GM12878 (cell line): Measurements from ENCODE around the gene EOLA1. TPM values are rescaled to one million over a fixed set of nuclear protein-coding genes. Genes with fewer than 3 reads are reported as not detected.

ENCODE experiments used
- ATAC-seq: fragments of 200-7000 bp; cut with Tn5 transposase; 3 replicates; pipeline ENCODE4 v1.9.1; 2020; ENCODE audit warnings: mild to moderate bottlenecking, moderate library complexity
- BruUV-seq: library from RNA; stranded (reverse); fragments of 400-500 nt; replicated peaks from 2 replicates; lab custom pipeline; 2021; lab: Mats Ljungman, UMichigan
- CTCF ChIA-PET: fragments of 300-600 bp; sonication (Branson Sonifier 250); formaldehyde crosslinking; extraction: SDS; loops from one replicate; lab custom pipeline; 2021; ENCODE audit warnings: inconsistent platforms; lab: Yijun Ruan, JAX
- POLR2A ChIA-PET: fragments of 350-600 bp; formaldehyde crosslinking; extraction: SDS; loops from one replicate; lab custom pipeline; 2021; ENCODE audit warnings: inconsistent platforms; lab: Charles Lee
- RAD21 ChIA-PET: fragments of 300-600 bp; sonication (Branson Sonifier 250); formaldehyde crosslinking; loops from one replicate; lab custom pipeline; 2023; ENCODE audit warnings: antibody characterized with exemption; ENCODE audit not compliant: unreplicated experiment; lab: Charles Lee
- SMC1A ChIA-PET: fragments of 300-600 bp; sonication (Branson Sonifier 250); formaldehyde crosslinking; loops from one replicate; lab custom pipeline; 2023; ENCODE audit not compliant: unreplicated experiment, uncharacterized antibody; lab: Charles Lee
- DNase-seq: peaks from one replicate; pipeline ENCODE4 v3.0.0-alpha.2; 2011; ENCODE audit warnings: low read depth, low spot score
- FAIRE-seq: peaks from 3 replicates; lab custom pipeline; 2011; peaks lifted over from hg19 to GRCh38; lab: Jason Lieb, UNC
- H2AFZ ChIP-seq: 2 replicates; pipeline ENCODE4 v1.6.0; 2011; ENCODE audit warnings: low read depth, low read length, control low read depth; ENCODE audit not compliant: control insufficient read depth
- H3K27ac ChIP-seq: 2 replicates; pipeline ENCODE4 v1.5.1; 2011; ENCODE audit warnings: control low read depth; ENCODE audit not compliant: control insufficient read depth, insufficient read depth
- H3K27me3 ChIP-seq, 2 experiments: replicated peaks in 1 of 2; 2 replicates each; pipeline versions ENCODE4 v1.6.0 to v1.6.1; 2011; ENCODE audit warnings: low read length in 1 of 2; ENCODE audit not compliant: control insufficient read depth in 2 of 2, insufficient read depth in 2 of 2
- H3K36me3 ChIP-seq, 2 experiments: 2 replicates each; pipeline ENCODE4 v1.5.1; 2011; ENCODE audit warnings: low read length in 1 of 2; ENCODE audit not compliant: control insufficient read depth in 2 of 2, insufficient read depth in 2 of 2
- H3K4me1 ChIP-seq: 2 replicates; pipeline ENCODE4 v1.6.1; 2011; ENCODE audit warnings: mild to moderate bottlenecking, low read length, moderate library complexity, mixed read lengths; ENCODE audit not compliant: control insufficient read depth, insufficient read depth
- H3K4me2 ChIP-seq: 2 replicates; pipeline ENCODE4 v1.6.0; 2011; ENCODE audit warnings: control low read depth; ENCODE audit not compliant: control insufficient read depth, insufficient read depth
- H3K4me3 ChIP-seq: fragments of 200-600 bp; sonication (generic); 2 replicates; pipeline ENCODE4 v1.5.1; 2016
- H3K79me2 ChIP-seq: 2 replicates; pipeline ENCODE4 v1.6.0; 2011; ENCODE audit warnings: low read length; ENCODE audit not compliant: control insufficient read depth, insufficient read depth
- H3K9ac ChIP-seq: 2 replicates; pipeline ENCODE4 v1.8.0; 2011; ENCODE audit warnings: low read length, control low read depth, mixed read lengths; ENCODE audit not compliant: control insufficient read depth, insufficient read depth
- H3K9me3 ChIP-seq: replicated peaks from 3 replicates; pipeline ENCODE4 v1.5.1; 2011; ENCODE audit warnings: mild to moderate bottlenecking, low read length; ENCODE audit not compliant: control insufficient read depth, insufficient read depth
- H4K20me1 ChIP-seq: 2 replicates; pipeline ENCODE4 v1.6.0; 2011; ENCODE audit not compliant: control insufficient read depth, insufficient read depth
- CHD1 ChIP-seq: IDR thresholded peaks from 2 replicates; pipeline ENCODE4 v1.6.1; 2012; ENCODE audit warnings: low read depth, low read length, improper control_type of control experiment
- CHD4 ChIP-seq: fragments of 200-600 bp; sonication (generic); IDR thresholded peaks from 2 replicates; pipeline ENCODE4 v1.6.1; 2016; ENCODE audit warnings: mild to moderate bottlenecking
- CREM ChIP-seq: IDR thresholded peaks from 2 replicates; pipeline ENCODE4 v1.6.1; 2014; ENCODE audit warnings: antibody characterized with exemption, low read depth
- CUX1 ChIP-seq: IDR thresholded peaks from 2 replicates; pipeline ENCODE4 v1.6.1; 2012; ENCODE audit warnings: improper control_type of control experiment, low read depth, low read length; ENCODE audit not compliant: insufficient replicate concordance
- ELK1 ChIP-seq: IDR thresholded peaks from 2 replicates; pipeline ENCODE4 v1.6.1; 2012; ENCODE audit warnings: low read depth, low read length, improper control_type of control experiment
- KAT2A ChIP-seq: conservative IDR thresholded peaks from 2 replicates; pipeline ENCODE4 v1.6.1; 2011; ENCODE audit warnings: low read depth, low read length; ENCODE audit not compliant: control insufficient read depth
- MTA3 ChIP-seq: IDR thresholded peaks from 2 replicates; pipeline ENCODE4 v1.6.1; 2012; ENCODE audit warnings: low read length, inconsistent platforms, borderline replicate concordance
- NFIC ChIP-seq: IDR thresholded peaks from 2 replicates; pipeline ENCODE4 v1.6.1; 2012; ENCODE audit warnings: low read depth, mild to moderate bottlenecking, inconsistent platforms, low read length, moderate library complexity
- NR2C1 ChIP-seq: fragments of 450-650 bp; IDR thresholded peaks from 2 replicates; pipeline ENCODE4 v1.6.1; 2017; ENCODE audit warnings: antibody characterized with exemption, mild to moderate bottlenecking, moderate library complexity
- PAX5 ChIP-seq: IDR thresholded peaks from 2 replicates; pipeline ENCODE4 v1.6.1; 2011; ENCODE audit warnings: low read depth, low read length, borderline replicate concordance
- RCOR1 ChIP-seq: conservative IDR thresholded peaks from 2 replicates; pipeline ENCODE4 v1.6.1; 2012; ENCODE audit warnings: low read depth, low read length, improper control_type of control experiment
- RFX5 ChIP-seq: IDR thresholded peaks from 2 replicates; pipeline ENCODE4 v1.6.1; 2011; ENCODE audit warnings: low read depth, low read length, improper control_type of control experiment
- RUNX3 ChIP-seq: IDR thresholded peaks from 2 replicates; pipeline ENCODE4 v1.6.1; 2012; ENCODE audit warnings: low read length, inconsistent platforms
- WGBS: methylation state at CpG from one replicate; pipeline ENCODE4 v1.1.6; 2016; ENCODE audit warnings: low lambda C conversion rate; ENCODE audit not compliant: insufficient replicate concordance, insufficient coverage; ENCODE audit errors: missing lambda C conversion rate; 5-methylcytosine and 5-hydroxymethylcytosine counted together
- in situ Hi-C: fragments of 300-500 bp; cut with MboI; formaldehyde crosslinking; loops from 9 replicates; pipeline ENCODE4 v1.14.3; 2018; ENCODE audit warnings: mixed read lengths
- intact Hi-C: fragments of 100-400 bp; cut with micrococcal nuclease; formaldehyde crosslinking; loops from one replicate; pipeline ENCODE4 v1.14.2; 2022; ENCODE audit not compliant: unreplicated experiment
- polyA plus RNA-seq, 11 experiments: library from polyadenylated mRNA; depleted of rRNA in 4 of 11; unstranded in 6 of 11; stranded (reverse) in 5 of 11; fragments of >200 nt; fragmentation: Nextera tagmentation in 4 of 11; fragmentation: Illumina TruSeq in 1 of 11; extraction: Ambion mirVana in 4 of 11; extraction: Trizol in 1 of 11; gene quantifications; 1 replicate in 1 of 11; 2 replicates in 10 of 11; pipeline versions ENCODE4 v1.2.1 to v1.2.3, GENCODE V29; 2011 to 2016; ENCODE audit warnings: inconsistent platforms in 2 of 11, missing spikeins in 2 of 11, low read depth in 1 of 11
- total RNA-seq, 4 experiments: library from RNA; depleted of rRNA in 3 of 4; stranded (reverse); fragments of >200 nt in 3 of 4; fragmentation: Illumina TruSeq in 1 of 4; extraction: Trizol in 1 of 4; gene quantifications; 2 replicates each; pipeline versions ENCODE4 v1.2.1 to v1.2.3, GENCODE V29; 2013 to 2021

EOLA1 gene
- total and polyA plus RNA-seq, 10 of the 15 experiments (the other 5 are each of a cell fraction or from before 2014, with no cell fraction given) = 9.2 to 42.3 (median 24.3) TPM

DNA sequence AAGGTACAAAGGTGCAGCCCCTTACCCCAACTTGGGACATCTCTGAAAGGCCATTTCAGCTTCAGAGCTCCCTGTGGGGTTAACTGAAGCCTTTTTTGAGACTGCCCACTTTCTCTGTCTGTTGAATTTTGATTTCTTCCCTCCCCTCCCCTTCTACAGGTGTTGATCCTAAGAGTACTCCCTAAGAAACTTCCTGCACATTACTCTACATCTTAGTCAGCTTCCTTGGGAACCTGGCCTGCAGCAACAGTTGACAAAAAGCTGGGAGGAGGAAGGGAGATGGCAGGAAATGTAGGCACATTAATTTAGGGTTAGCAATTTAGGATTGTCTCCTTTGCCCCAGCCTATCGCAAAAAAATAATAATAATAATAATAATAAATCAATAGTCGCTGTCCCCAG is 34.5 kb upstream of the EOLA1 start (continued):
- TF ChIP-seq CUX1 (no peak), KAT2A (no peak), CREM (no peak), CHD1 (no peak), CHD4 (no peak), RUNX3 (no peak), RFX5 (no peak)

GRCh38 chrX:149508467-149508866 is 32.3 kb upstream of the EOLA1 start:
- CTCF ChIA-PET = no interaction called here
- Histone ChIP-seq H3K4me3 (no peak overlapping the region), H2AFZ (no peak overlapping the region), H3K36me3 (no peaks in the 10 kb centered on the region), H3K79me2 (peaks cover 9% of the 10 kb centered on the region), H3K4me2 (no peak overlapping the region), H3K27ac (no peak overlapping the region), H3K4me1 (peaks cover 4% of the 10 kb centered on the region), H4K20me1 (no peaks in the 10 kb centered on the region), H3K27me3 (no peaks in the 10 kb centered on the region; a peak in 2 of 4 replicates), H3K9me3 (no peaks in the 10 kb centered on the region), H3K9ac (no peak overlapping the region)
- TF ChIP-seq PAX5 (no peak), NR2C1 (no peak), RCOR1 (no peak), MTA3 (no peak), ELK1 (no peak), NFIC (no peak)
- no peak for FAIRE-seq
- no TSS peak for BruUV-seq
- in situ Hi-C loops = loop anchor here (25.0 kb wide), 1 partner anchor 1179 kb away; the partner anchor contains the start of gene MTMR1
- no peak for ATAC-seq
- POLR2A ChIA-PET = no interaction called here
- intact Hi-C loops = loop anchor here (10.0 kb wide), 1 partner anchor 426 kb away; the partner anchor contains the start of gene EOLA2
- 71% methylated on average over 1 of the region's 1 CpG for WGBS
- no peak for DNase-seq
- SMC1A ChIA-PET = interaction anchor here (1.5 kb wide), 1 partner anchor 21 kb away, joined by 3 read pairs; no protein-coding TSS in a partner anchor
- RAD21 ChIA-PET = no interaction called here
